ENCODE results near the gene CBFB. TPM values are rescaled to one million over a fixed set of nuclear protein-coding genes. Genes with fewer than 3 reads are reported as not detected.
A peak's percentile ranks its signal among the peaks of the same experiment; 100 is the strongest.

The CBFB gene
- total RNA-seq, 4 donors from 2014 or later: 19.7 to 106 (median 33.1) TPM

- H3K9me3 ChIP-seq: no peaks in the 10 kb centered on the region
- intact Hi-C loops (cut with DNase I; ENCODE audit: low total_unique reads) (no loop called here), in situ Hi-C loops (cut with MboI; ENCODE audit: low pct_ligation_motif_present in 1 of 4, low pct_unique_long_range_greater_than_20kb in 1 of 4, low sequenced_read_pairs in 3 of 4) (no loop called here)
- 86% methylated on average over 1 of the region's 1 CpG; no CpG with 5 or more reads in 1 of the 2 donors for WGBS, 2 donors (ENCODE audit: low coverage in 1 of 2)
- no peaks in the 10 kb centered on the region for H3K36me3 ChIP-seq
- H3K4me3 ChIP-seq: no peak overlapping the region
- H3K4me1 ChIP-seq: peaks cover 0 to 6% (median 3%) of the 10 kb centered on the region in 4 donors
- no peaks in the 10 kb centered on the region for H3K27me3 ChIP-seq
- no peak for DNase-seq
- TF ChIP-seq CTCF (IDR thresholded peaks at IDR 0.05) (no peak), EP300 (IDR thresholded peaks at IDR 0.05; ENCODE audit: low read depth) (no peak), POLR2AphosphoS5 (IDR thresholded peaks at IDR 0.05) (no peak), POLR2A (IDR thresholded peaks at IDR 0.05) (no peak)
- H3K27ac ChIP-seq: no peak overlapping the region
Observed at GRCh38 chr16:67023689-67024088, 5.3 kb upstream of the CBFB start.

GRCh38 chr16:67024384-67025209, 4.4 kb upstream of the CBFB start:
- WGBS, 2 donors (ENCODE audit: low coverage in 1 of 2): 56 to 70% methylated on average over 2 to 4 of the region's 4 CpGs
- no peak for TF ChIP-seq EP300 (IDR thresholded peaks at IDR 0.05; ENCODE audit: low read depth)
- TF ChIP-seq POLR2A (IDR thresholded peaks at IDR 0.05): no peak
- no peak for TF ChIP-seq CTCF (IDR thresholded peaks at IDR 0.05)
- no peak for TF ChIP-seq POLR2AphosphoS5 (IDR thresholded peaks at IDR 0.05)
- Histone ChIP-seq H3K36me3 (no peaks in the 10 kb centered on the region), H3K9me3 (no peaks in the 10 kb centered on the region), H3K27ac (no peak overlapping the region), H3K27me3 (no peaks in the 10 kb centered on the region), H3K4me3 (no peak overlapping the region), H3K4me1 (peaks cover 0 to 6% (median 3%) of the 10 kb centered on the region in 4 donors)
- intact Hi-C loops (cut with DNase I; ENCODE audit: low total_unique reads) (no loop called here), in situ Hi-C loops (cut with MboI; ENCODE audit: low pct_ligation_motif_present in 1 of 4, low pct_unique_long_range_greater_than_20kb in 1 of 4, low sequenced_read_pairs in 3 of 4) (no loop called here)
- DNase-seq: peak; percentile 5

- Histone ChIP-seq H3K9me3 (no peaks in the 10 kb centered on the region), H3K4me1 (peaks cover 2 to 8% (median 5%) of the 10 kb centered on the region in 4 donors), H3K4me3 (no peak overlapping the region), H3K36me3 (no peaks in the 10 kb centered on the region), H3K27me3 (no peaks in the 10 kb centered on the region), H3K27ac (no peak overlapping the region)
- TF ChIP-seq POLR2AphosphoS5 (IDR thresholded peaks at IDR 0.05) (no peak), EP300 (IDR thresholded peaks at IDR 0.05; ENCODE audit: low read depth) (no peak), CTCF (IDR thresholded peaks at IDR 0.05) (no peak), POLR2A (IDR thresholded peaks at IDR 0.05) (no peak)
- in situ Hi-C loops (cut with MboI; ENCODE audit: low pct_ligation_motif_present in 1 of 4, low pct_unique_long_range_greater_than_20kb in 1 of 4, low sequenced_read_pairs in 3 of 4): no loop called here
- no peak for DNase-seq
- intact Hi-C loops (cut with DNase I; ENCODE audit: low total_unique reads): no loop called here
Observed at GRCh38 chr16:67025210-67025550, 3.8 kb upstream of the CBFB start.

GRCh38 chr16:67026570-67026969, 2.4 kb upstream of the CBFB start:
- 97 to 100% methylated on average over 3 to 4 of the region's 4 CpGs for WGBS, 2 donors (ENCODE audit: low coverage in 1 of 2)
- Histone ChIP-seq H3K27ac (no peak overlapping the region), H3K27me3 (no peaks in the 10 kb centered on the region), H3K9me3 (no peaks in the 10 kb centered on the region), H3K36me3 (no peaks in the 10 kb centered on the region), H3K4me1 (peaks cover 8 to 22% (median 17%) of the 10 kb centered on the region in 4 donors), H3K4me3 (no peak overlapping the region)
- in situ Hi-C loops (cut with MboI; ENCODE audit: low pct_ligation_motif_present in 1 of 4, low pct_unique_long_range_greater_than_20kb in 1 of 4, low sequenced_read_pairs in 3 of 4) (no loop called here), intact Hi-C loops (cut with DNase I; ENCODE audit: low total_unique reads) (no loop called here)
- TF ChIP-seq POLR2A (IDR thresholded peaks at IDR 0.05): no peak
- TF ChIP-seq POLR2AphosphoS5 (IDR thresholded peaks at IDR 0.05): no peak
- TF ChIP-seq CTCF (IDR thresholded peaks at IDR 0.05): no peak
- TF ChIP-seq EP300 (IDR thresholded peaks at IDR 0.05; ENCODE audit: low read depth): no peak
- no peak for DNase-seq

Measured in transverse colon (tissue), 4 donors.